Measurements from ENCODE around the gene OGFR.

The OGFR gene

DNA sequence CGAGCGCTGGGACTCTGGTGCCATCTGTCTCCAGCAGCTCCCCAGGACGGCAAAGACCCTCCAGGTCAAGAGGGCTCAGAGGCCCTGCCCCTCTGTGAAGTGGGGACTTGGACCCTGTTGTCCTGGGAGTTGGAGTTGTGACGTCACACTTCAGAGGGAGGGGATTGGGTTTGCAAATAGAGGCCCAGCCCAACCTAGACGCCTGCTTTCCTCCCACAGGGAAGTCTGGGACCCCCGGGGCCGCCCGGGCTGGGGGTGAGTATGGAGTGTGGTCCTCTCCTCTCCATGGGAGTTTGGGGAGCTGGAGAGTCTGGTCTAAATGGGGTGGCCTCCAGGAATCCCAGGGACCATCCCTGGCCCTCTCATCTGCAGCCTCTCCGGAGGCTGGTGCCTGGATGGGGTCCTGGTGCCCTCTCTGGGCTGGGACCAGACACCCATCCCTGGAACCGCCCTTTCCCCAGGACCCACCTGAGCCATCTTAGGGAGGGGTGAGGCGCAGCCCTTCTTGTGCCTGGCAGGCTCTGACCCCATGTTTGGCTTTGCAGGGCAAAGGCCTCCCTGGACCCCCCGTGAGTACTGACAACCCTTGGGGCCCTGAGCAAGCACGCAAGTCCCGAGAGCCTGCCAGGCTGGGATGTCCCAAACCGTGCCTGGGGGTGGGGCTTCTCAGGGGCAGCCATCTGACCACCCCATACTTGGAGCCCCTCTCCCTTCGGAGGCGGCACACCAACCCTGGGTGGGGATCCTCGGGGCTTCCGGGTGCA is 16.5 kb downstream of the OGFR start:
- ChIA-PET CTCF (interaction anchor here (1.4 kb wide), 1 partner anchor 12 kb away, joined by 6 read pairs; no protein-coding TSS in a partner anchor), POLR2A (no interaction called here)
- Histone ChIP-seq H3K4me1 (ENCODE audit: control insufficient read depth, insufficient read depth, low read length) (peaks cover 5% of the 10 kb centered on the region; the same call in 1 of the 2 replicates), H3K27ac (ENCODE audit: extremely low read depth, low read depth, low read length) (no peak overlapping the region), H3K4me3 (ENCODE audit: low read depth, low read length) (no peak overlapping the region), H3K9me3 (ENCODE audit: control insufficient read depth, insufficient read depth, low read depth, low read length) (no peaks in the 10 kb centered on the region), H3K36me3 (ENCODE audit: control insufficient read depth in 2 of 2, insufficient read depth in 1 of 2, low read length in 2 of 2) (no peaks in the 10 kb centered on the region)
- TF ChIP-seq ZNF629 (tag by site-specific recombination; IDR thresholded peaks at IDR 0.05), result 0 out of 2 replicates have a peak, but pooled peaks have one; percentile 43
- TF ChIP-seq SP3 (tag by site-specific recombination; IDR thresholded peaks at IDR 0.05), result no peak
- no peak for TF ChIP-seq KLF16 (tag by site-specific recombination; IDR thresholded peaks at IDR 0.05)
- TF ChIP-seq, protein P1, sequence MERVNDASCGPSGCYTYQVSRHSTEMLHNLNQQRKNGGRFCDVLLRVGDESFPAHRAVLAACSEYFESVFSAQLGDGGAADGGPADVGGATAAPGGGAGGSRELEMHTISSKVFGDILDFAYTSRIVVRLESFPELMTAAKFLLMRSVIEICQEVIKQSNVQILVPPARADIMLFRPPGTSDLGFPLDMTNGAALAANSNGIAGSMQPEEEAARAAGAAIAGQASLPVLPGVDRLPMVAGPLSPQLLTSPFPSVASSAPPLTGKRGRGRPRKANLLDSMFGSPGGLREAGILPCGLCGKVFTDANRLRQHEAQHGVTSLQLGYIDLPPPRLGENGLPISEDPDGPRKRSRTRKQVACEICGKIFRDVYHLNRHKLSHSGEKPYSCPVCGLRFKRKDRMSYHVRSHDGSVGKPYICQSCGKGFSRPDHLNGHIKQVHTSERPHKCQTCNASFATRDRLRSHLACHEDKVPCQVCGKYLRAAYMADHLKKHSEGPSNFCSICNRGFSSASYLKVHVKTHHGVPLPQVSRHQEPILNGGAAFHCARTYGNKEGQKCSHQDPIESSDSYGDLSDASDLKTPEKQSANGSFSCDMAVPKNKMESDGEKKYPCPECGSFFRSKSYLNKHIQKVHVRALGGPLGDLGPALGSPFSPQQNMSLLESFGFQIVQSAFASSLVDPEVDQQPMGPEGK (tag by site-specific recombination; IDR thresholded peaks at IDR 0.05), result no peak
- TF ChIP-seq, protein P2, sequence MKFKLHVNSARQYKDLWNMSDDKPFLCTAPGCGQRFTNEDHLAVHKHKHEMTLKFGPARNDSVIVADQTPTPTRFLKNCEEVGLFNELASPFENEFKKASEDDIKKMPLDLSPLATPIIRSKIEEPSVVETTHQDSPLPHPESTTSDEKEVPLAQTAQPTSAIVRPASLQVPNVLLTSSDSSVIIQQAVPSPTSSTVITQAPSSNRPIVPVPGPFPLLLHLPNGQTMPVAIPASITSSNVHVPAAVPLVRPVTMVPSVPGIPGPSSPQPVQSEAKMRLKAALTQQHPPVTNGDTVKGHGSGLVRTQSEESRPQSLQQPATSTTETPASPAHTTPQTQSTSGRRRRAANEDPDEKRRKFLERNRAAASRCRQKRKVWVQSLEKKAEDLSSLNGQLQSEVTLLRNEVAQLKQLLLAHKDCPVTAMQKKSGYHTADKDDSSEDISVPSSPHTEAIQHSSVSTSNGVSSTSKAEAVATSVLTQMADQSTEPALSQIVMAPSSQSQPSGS (tag by site-specific recombination; IDR thresholded peaks at IDR 0.05; ENCODE audit: low read depth), result peak; percentile 63
- TF ChIP-seq ZBTB8A (tag by site-specific recombination; IDR thresholded peaks at IDR 0.05), result peak; percentile 11; the same call in 1 of the 2 replicates
- TF ChIP-seq PRDM1 (tag by site-specific recombination; IDR thresholded peaks at IDR 0.05), result no peak
- 0 out of 2 replicates have a peak, but pooled peaks have one; percentile 25 for TF ChIP-seq ZFHX2 (tag by site-specific recombination; conservative IDR thresholded peaks at IDR 0.05)
- 0 out of 2 replicates have a peak, but pooled peaks have one; percentile 1 for TF ChIP-seq KLF1 (tag by site-specific recombination; IDR thresholded peaks at IDR 0.05)
- peak; percentile 41; the same call in 1 of the 2 replicates for TF ChIP-seq GLIS2 (tag by site-specific recombination; IDR thresholded peaks at IDR 0.05)
- TF ChIP-seq, protein P3, sequence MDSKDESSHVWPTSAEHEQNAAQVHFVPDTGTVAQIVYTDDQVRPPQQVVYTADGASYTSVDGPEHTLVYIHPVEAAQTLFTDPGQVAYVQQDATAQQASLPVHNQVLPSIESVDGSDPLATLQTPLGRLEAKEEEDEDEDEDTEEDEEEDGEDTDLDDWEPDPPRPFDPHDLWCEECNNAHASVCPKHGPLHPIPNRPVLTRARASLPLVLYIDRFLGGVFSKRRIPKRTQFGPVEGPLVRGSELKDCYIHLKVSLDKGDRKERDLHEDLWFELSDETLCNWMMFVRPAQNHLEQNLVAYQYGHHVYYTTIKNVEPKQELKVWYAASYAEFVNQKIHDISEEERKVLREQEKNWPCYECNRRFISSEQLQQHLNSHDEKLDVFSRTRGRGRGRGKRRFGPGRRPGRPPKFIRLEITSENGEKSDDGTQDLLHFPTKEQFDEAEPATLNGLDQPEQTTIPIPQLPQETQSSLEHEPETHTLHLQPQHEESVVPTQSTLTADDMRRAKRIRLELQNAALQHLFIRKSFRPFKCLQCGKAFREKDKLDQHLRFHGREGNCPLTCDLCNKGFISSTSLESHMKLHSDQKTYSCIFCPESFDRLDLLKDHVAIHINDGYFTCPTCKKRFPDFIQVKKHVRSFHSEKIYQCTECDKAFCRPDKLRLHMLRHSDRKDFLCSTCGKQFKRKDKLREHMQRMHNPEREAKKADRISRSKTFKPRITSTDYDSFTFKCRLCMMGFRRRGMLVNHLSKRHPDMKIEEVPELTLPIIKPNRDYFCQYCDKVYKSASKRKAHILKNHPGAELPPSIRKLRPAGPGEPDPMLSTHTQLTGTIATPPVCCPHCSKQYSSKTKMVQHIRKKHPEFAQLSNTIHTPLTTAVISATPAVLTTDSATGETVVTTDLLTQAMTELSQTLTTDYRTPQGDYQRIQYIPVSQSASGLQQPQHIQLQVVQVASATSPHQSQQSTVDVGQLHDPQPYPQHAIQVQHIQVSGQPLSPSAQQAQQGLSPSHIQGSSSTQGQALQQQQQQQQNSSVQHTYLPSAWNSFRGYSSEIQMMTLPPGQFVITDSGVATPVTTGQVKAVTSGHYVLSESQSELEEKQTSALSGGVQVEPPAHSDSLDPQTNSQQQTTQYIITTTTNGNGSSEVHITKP (tag by site-specific recombination; IDR thresholded peaks at IDR 0.05), result peak; percentile 46; the same call in 1 of the 2 replicates

DNA sequence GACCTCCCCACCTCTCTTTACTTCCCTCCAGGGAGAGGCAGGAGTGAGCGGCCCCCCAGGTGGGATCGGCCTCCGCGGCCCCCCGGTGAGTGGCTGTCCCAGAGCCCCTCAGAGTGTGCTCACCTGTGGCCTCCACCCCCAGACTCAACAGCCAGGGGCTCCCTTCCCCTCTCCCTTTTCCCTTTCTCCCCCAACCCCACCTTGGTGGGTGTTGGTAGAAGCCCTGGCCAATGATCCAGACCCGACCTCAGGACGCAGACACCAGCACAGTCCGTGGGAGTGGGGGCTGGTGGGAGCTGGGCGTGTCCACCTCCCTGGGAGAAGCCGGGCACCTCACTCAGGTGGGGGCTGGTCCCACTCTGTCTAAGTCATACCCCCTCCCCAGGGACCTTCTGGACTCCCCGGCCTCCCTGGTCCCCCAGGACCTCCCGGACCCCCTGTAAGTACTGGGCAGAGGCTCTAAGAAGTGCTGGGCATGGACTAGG is 17.1 kb downstream of the OGFR start:
- Histone ChIP-seq H3K9me3 (ENCODE audit: control insufficient read depth, insufficient read depth, low read depth, low read length) (no peaks in the 10 kb centered on the region), H3K4me1 (ENCODE audit: control insufficient read depth, insufficient read depth, low read length) (peaks cover 4% of the 10 kb centered on the region; the same call in 1 of the 2 replicates), H3K36me3 (ENCODE audit: control insufficient read depth in 2 of 2, insufficient read depth in 1 of 2, low read length in 2 of 2) (no peaks in the 10 kb centered on the region), H3K4me3 (ENCODE audit: low read depth, low read length) (no peak overlapping the region), H3K27ac (ENCODE audit: extremely low read depth, low read depth, low read length) (no peak overlapping the region)
- CTCF ChIA-PET, result interaction anchor here (0.7 to 2.0 kb wide), 3 partner anchors 13 to 65 kb away, joined by 3 to 15 read pairs (median 5); no protein-coding TSS in a partner anchor
- TF ChIP-seq GLIS1 (tag by site-specific recombination; IDR thresholded peaks at IDR 0.05) (peak; percentile 67), ZNF155 (tag by site-specific recombination; IDR thresholded peaks at IDR 0.05) (no peak), ZNF121 (tag by site-specific recombination; IDR thresholded peaks at IDR 0.05) (peak; percentile 54; the same call in 1 of the 2 replicates), ZNF843 (tag by site-specific recombination; IDR thresholded peaks at IDR 0.05) (no peak), ZBTB7A (tag by site-specific recombination; IDR thresholded peaks at IDR 0.05; ENCODE audit: low read depth) (0 out of 2 replicates have a peak, but pooled peaks have one; percentile 22)
- TF ChIP-seq, protein P3 (tag by site-specific recombination; IDR thresholded peaks at IDR 0.05), result 0 out of 2 replicates have a peak, but pooled peaks have one; percentile 2
- POLR2A ChIA-PET, result no interaction called here
